B cell (primary cell): ENCODE measurements around the gene COLGALT1. TPM values are rescaled to one million over a fixed set of nuclear protein-coding genes. Genes with fewer than 3 reads are reported as not detected.

Experiments
- ATAC-seq: fragments of 200-7000 bp; cut with Tn5 transposase; one replicate; pipeline ENCODE4 v1.10.0; 2021; ENCODE audit warnings: low read depth, mild to moderate bottlenecking, moderate number of reproducible peaks, moderate library complexity
- CTCF ChIA-PET: fragments of 350-600 bp; sonication (Branson Sonifier 250); formaldehyde crosslinking; loops from one replicate; lab custom pipeline; 2021; ENCODE audit warnings: antibody characterized with exemption, inconsistent platforms; lab: Charles Lee
- POLR2A ChIA-PET: fragments of 350-600 bp; sonication (Branson Sonifier 250); formaldehyde crosslinking; loops from one replicate; lab custom pipeline; 2021; ENCODE audit warnings: antibody characterized with exemption; lab: Charles Lee
- DNase-seq: peaks from one replicate; pipeline ENCODE4 v3.0.0; 2013
- H2AFZ ChIP-seq: 2 replicates; pipeline ENCODE4 v1.6.1; 2012; ENCODE audit warnings: mild to moderate bottlenecking, low read depth, low read length; ENCODE audit not compliant: insufficient read depth, poor library complexity, severe bottlenecking
- H3K27ac ChIP-seq, 2 donors: 1 replicate in 1 of 2; 2 replicates in 1 of 2; pipeline ENCODE4 v1.5.1; 2012 to 2013; ENCODE audit warnings: low read length in 2 of 2, mild to moderate bottlenecking in 2 of 2, moderate library complexity in 1 of 2
- H3K27me3 ChIP-seq, 4 experiments: fragments of 200-600 bp in 1 of 4; sonication (generic) in 1 of 4; replicated peaks in 1 of 4; 1 replicate in 2 of 4; 2 replicates in 2 of 4; pipeline versions ENCODE4 v1.6.1 to v1.7.0; 2013 to 2016; ENCODE audit warnings: low read length in 3 of 4, mild to moderate bottlenecking in 2 of 4, mixed read lengths in 1 of 4, moderate library complexity in 1 of 4; ENCODE audit not compliant: insufficient read depth in 4 of 4, control insufficient read depth in 3 of 4; ENCODE audit errors: control extremely low read depth in 1 of 4
- H3K36me3 ChIP-seq, 2 experiments: replicated peaks in 1 of 2; 1 replicate in 1 of 2; 2 replicates in 1 of 2; pipeline versions ENCODE4 v1.6.1 to v1.7.1; 2013; ENCODE audit warnings: low read length in 1 of 2; ENCODE audit not compliant: insufficient read depth in 2 of 2, control insufficient read depth in 1 of 2; ENCODE audit errors: control extremely low read depth in 1 of 2, extremely low read depth in 1 of 2
- H3K4me1 ChIP-seq, 2 donors: fragments of 200-600 bp in 1 of 2; sonication (generic) in 1 of 2; 1 replicate in 1 of 2; 2 replicates in 1 of 2; pipeline versions ENCODE4 v1.5.1 to v1.6.1; 2013 to 2017; ENCODE audit warnings: low read length in 2 of 2; ENCODE audit not compliant: control insufficient read depth in 2 of 2, insufficient read depth in 2 of 2
- H3K4me2 ChIP-seq: replicated peaks from 2 replicates; pipeline ENCODE3; 2012; ENCODE audit warnings: mild to moderate bottlenecking, low read depth, low read length; ENCODE audit not compliant: poor library complexity, severe bottlenecking
- H3K4me3 ChIP-seq, 5 experiments: fragments of 200-600 bp in 1 of 5; sonication (generic) in 1 of 5; 1 replicate in 3 of 5; 2 replicates in 2 of 5; pipeline versions ENCODE4 v1.5.1 to v1.7.0; 2011 to 2016; ENCODE audit warnings: low read length in 4 of 5, mild to moderate bottlenecking in 4 of 5, low read depth in 2 of 5, control low read depth in 1 of 5, moderate library complexity in 1 of 5; ENCODE audit not compliant: insufficient read depth in 1 of 5; ENCODE audit errors: control extremely low read depth in 1 of 5, extremely low read depth in 1 of 5
- H3K79me2 ChIP-seq: fragments of 200-600 bp; sonication (generic); one replicate; pipeline ENCODE4 v1.6.0; 2016; ENCODE audit warnings: low read length; ENCODE audit not compliant: control insufficient read depth, insufficient read depth
- H3K9ac ChIP-seq: fragments of 200-600 bp; sonication (generic); 2 replicates; pipeline ENCODE4 v1.6.1; 2017; ENCODE audit warnings: mild to moderate bottlenecking, low read length, moderate library complexity
- H3K9me3 ChIP-seq, 3 donors: one replicate each; pipeline versions ENCODE4 v1.6.1 to v1.7.1; 2013; ENCODE audit warnings: low read length in 2 of 3; ENCODE audit not compliant: control insufficient read depth in 2 of 3, insufficient read depth in 1 of 3; ENCODE audit errors: control extremely low read depth in 1 of 3
- H4K20me1 ChIP-seq: 2 replicates; pipeline ENCODE4 v1.6.0; 2012; ENCODE audit warnings: mild to moderate bottlenecking, low read length; ENCODE audit not compliant: insufficient read depth, control insufficient read depth, poor library complexity, severe bottlenecking
- H3K27ac Mint-ChIP-seq: one replicate; pipeline ENCODE4 v1.8.0; 2021; ENCODE audit warnings: mixed read lengths
- H3K27me3 Mint-ChIP-seq: one replicate; pipeline ENCODE4 v1.8.0; 2021; ENCODE audit warnings: mixed read lengths
- H3K4me1 Mint-ChIP-seq: one replicate; pipeline ENCODE4 v1.8.0; 2021; ENCODE audit warnings: mixed read lengths
- H3K4me3 Mint-ChIP-seq: one replicate; pipeline ENCODE4 v1.8.0; 2021; ENCODE audit warnings: mixed read lengths
- H3K9me3 Mint-ChIP-seq: one replicate; pipeline ENCODE4 v1.8.0; 2022; ENCODE audit warnings: mixed read lengths; ENCODE audit not compliant: insufficient read depth
- EZH2 ChIP-seq: IDR thresholded peaks from 2 replicates; pipeline ENCODE4 v1.6.1; 2012; ENCODE audit warnings: borderline replicate concordance, low read depth, mild to moderate bottlenecking, moderate library complexity, low read length; ENCODE audit not compliant: insufficient read depth, poor library complexity, severe bottlenecking
- WGBS: methylation state at CpG from one replicate; pipeline ENCODE4 v1.1.5; 2013; ENCODE audit warnings: missing lambda C conversion rate; ENCODE audit not compliant: insufficient coverage; 5-methylcytosine and 5-hydroxymethylcytosine counted together
- intact Hi-C: fragments of 100-400 bp; cut with micrococcal nuclease; formaldehyde crosslinking; loops from one replicate; pipeline ENCODE4 v1.10.0; 2022
- polyA plus RNA-seq: library from polyadenylated mRNA; depleted of rRNA; stranded (reverse); fragments of >200 nt; gene quantifications from 2 replicates; pipeline ENCODE4 v1.2.3, GENCODE V29; 2012
- total RNA-seq, 2 donors: library from RNA; stranded (reverse); fragments of 120-200 nt in 1 of 2; gene quantifications; 1 replicate in 1 of 2; 2 replicates in 1 of 2; pipeline versions ENCODE4 v1.2.3 to v1.2.4, GENCODE V29; 2013 to 2022
- TF ChIP-seq, protein P1 (sequence below): fragments of 200-600 bp; IDR thresholded peaks from one replicate; pipeline ENCODE4 v1.8.0; 2022; ENCODE audit warnings: antibody characterized with exemption, mild to moderate bottlenecking

Gene COLGALT1
- total and polyA plus RNA-seq, 2 donors (not counting 1 experiment from before 2014, with no cell fraction given) = 108 to 126 TPM

GRCh38 chr19:17618936-17619335 is 63.5 kb downstream of the COLGALT1 start:
- H3K4me3 Mint-ChIP-seq = no peak overlapping the region
- ATAC-seq = no peak
- CTCF ChIA-PET = no interaction called here

GRCh38 chr19:17620696-17621095 is 65.2 kb downstream of the COLGALT1 start:
- Histone ChIP-seq H3K4me1 (peaks cover 11 to 14% of the 10 kb centered on the region in 2 donors), H3K27me3 (peaks cover 0 to 27% (median 8%) of the 10 kb centered on the region in 4 experiments), H4K20me1 (no peaks in the 10 kb centered on the region), H3K79me2 (no peaks in the 10 kb centered on the region), H3K9ac (no peak overlapping the region), H3K27ac (no peak overlapping the region), H3K9me3 (peaks cover 0 to 39% (median 8%) of the 10 kb centered on the region in 3 donors), H3K4me2 (no peak overlapping the region), H2AFZ (no peak overlapping the region), H3K4me3 (no peak overlapping the region), H3K36me3 (no peaks in the 10 kb centered on the region)
- Mint-ChIP-seq H3K4me1 (peaks cover 5% of the 10 kb centered on the region), H3K4me3 (no peak overlapping the region), H3K27me3 (peaks cover 30% of the 10 kb centered on the region), H3K9me3 (peaks cover 8% of the 10 kb centered on the region), H3K27ac (no peak overlapping the region)
- ATAC-seq (no peak), DNase-seq (no peak)
- intact Hi-C loops = no loop called here
- POLR2A ChIA-PET = no interaction called here
- TF ChIP-seq EZH2 = no peak
- TF ChIP-seq, protein P1, sequence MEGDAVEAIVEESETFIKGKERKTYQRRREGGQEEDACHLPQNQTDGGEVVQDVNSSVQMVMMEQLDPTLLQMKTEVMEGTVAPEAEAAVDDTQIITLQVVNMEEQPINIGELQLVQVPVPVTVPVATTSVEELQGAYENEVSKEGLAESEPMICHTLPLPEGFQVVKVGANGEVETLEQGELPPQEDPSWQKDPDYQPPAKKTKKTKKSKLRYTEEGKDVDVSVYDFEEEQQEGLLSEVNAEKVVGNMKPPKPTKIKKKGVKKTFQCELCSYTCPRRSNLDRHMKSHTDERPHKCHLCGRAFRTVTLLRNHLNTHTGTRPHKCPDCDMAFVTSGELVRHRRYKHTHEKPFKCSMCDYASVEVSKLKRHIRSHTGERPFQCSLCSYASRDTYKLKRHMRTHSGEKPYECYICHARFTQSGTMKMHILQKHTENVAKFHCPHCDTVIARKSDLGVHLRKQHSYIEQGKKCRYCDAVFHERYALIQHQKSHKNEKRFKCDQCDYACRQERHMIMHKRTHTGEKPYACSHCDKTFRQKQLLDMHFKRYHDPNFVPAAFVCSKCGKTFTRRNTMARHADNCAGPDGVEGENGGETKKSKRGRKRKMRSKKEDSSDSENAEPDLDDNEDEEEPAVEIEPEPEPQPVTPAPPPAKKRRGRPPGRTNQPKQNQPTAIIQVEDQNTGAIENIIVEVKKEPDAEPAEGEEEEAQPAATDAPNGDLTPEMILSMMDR = no peak
- WGBS = no CpG with 5 or more reads among the region's 1 CpG
- CTCF ChIA-PET = interaction anchor here (0.7 to 1.0 kb wide), 3 partner anchors 45 to 170 kb away, joined by 3 to 4 read pairs (median 3); no protein-coding TSS in a partner anchor

More at GRCh38 chr19:17618936-17619335, 63.5 kb downstream of the COLGALT1 start:
- peaks cover 11 to 14% of the 10 kb centered on the region in 2 donors for H3K4me1 ChIP-seq
- H3K27me3 ChIP-seq = peaks cover 0 to 36% (median 10%) of the 10 kb centered on the region in 4 experiments
- no CpG with 5 or more reads among the region's 2 CpGs for WGBS
- no peak overlapping the region for H3K4me3 ChIP-seq
- H3K27ac Mint-ChIP-seq = no peak overlapping the region
- H3K4me2 ChIP-seq = no peak overlapping the region
- H3K27me3 Mint-ChIP-seq = peaks cover 25% of the 10 kb centered on the region
- no peak overlapping the region for H3K9ac ChIP-seq
- no peak overlapping the region for H3K27ac ChIP-seq
- peaks cover 0 to 38% (median 8%) of the 10 kb centered on the region in 3 donors for H3K9me3 ChIP-seq
- no peaks in the 10 kb centered on the region for H4K20me1 ChIP-seq
- H3K9me3 Mint-ChIP-seq = peaks cover 8% of the 10 kb centered on the region
- TF ChIP-seq, protein P1 = no peak
- TF ChIP-seq EZH2 = no peak
- H3K4me1 Mint-ChIP-seq = peaks cover 5% of the 10 kb centered on the region
- intact Hi-C loops = no loop called here
- POLR2A ChIA-PET = no interaction called here
- no peak for DNase-seq
- no peaks in the 10 kb centered on the region for H3K79me2 ChIP-seq
- no peak overlapping the region for H2AFZ ChIP-seq
- no peaks in the 10 kb centered on the region for H3K36me3 ChIP-seq
